ENCODE measurements around the gene FIBCD1.

FIBCD1 gene

GRCh38 chr9:130934702-130935647, 4.1 kb downstream of the FIBCD1 start:
- no peak for DNase-seq

- no peak for DNase-seq
Measured at GRCh38 chr9:130934246-130934645, 4.8 kb downstream of the FIBCD1 start.

- no peak for DNase-seq
Measured at GRCh38 chr9:130933114-130934046, 5.7 kb downstream of the FIBCD1 start.

- DNase-seq = no peak
Measured at GRCh38 chr9:130932255-130933079, 6.6 kb downstream of the FIBCD1 start.

- DNase-seq = no peak
Measured at GRCh38 chr9:130931508-130932254, 7.4 kb downstream of the FIBCD1 start.

GRCh38 chr9:130930804-130931349, 8.2 kb downstream of the FIBCD1 start:
- no peak for DNase-seq

GRCh38 chr9:130930132-130930803, 8.8 kb downstream of the FIBCD1 start:
- DNase-seq = no peak

GRCh38 chr9:130929571-130930038, 9.4 kb downstream of the FIBCD1 start:
- no peak for DNase-seq

- no peak for DNase-seq
Measured at GRCh38 chr9:130927995-130928900, 10.8 kb downstream of the FIBCD1 start.

- DNase-seq = no peak
Measured at GRCh38 chr9:130927338-130927737, 11.7 kb downstream of the FIBCD1 start.

GRCh38 chr9:130925050-130925678, 13.9 kb downstream of the FIBCD1 start:
- DNase-seq = no peak

GRCh38 chr9:130924448-130924788, 14.6 kb downstream of the FIBCD1 start:
- no peak for DNase-seq

GRCh38 chr9:130923611-130924447, 15.2 kb downstream of the FIBCD1 start:
- no peak for DNase-seq

GRCh38 chr9:130922893-130923610, 16.0 kb downstream of the FIBCD1 start:
- no peak for DNase-seq

- DNase-seq = no peak
Measured at GRCh38 chr9:130921989-130922892, 16.8 kb downstream of the FIBCD1 start.

GRCh38 chr9:130921300-130921988, 17.6 kb downstream of the FIBCD1 start:
- no peak for DNase-seq

Measured in activated naive CD4-positive, alpha-beta T cell treated with Interleukin-2 at 50 U/mL for 16 hours (primary cell).